Upper lobe of left lung (tissue), 6 donors: Measurements from ENCODE around the gene MIX23. TPM values are rescaled to one million over a fixed set of nuclear protein-coding genes. Genes with fewer than 3 reads are reported as not detected.
"Not testable (repeated sequence)": the region's sequence is repeated elsewhere in the genome, so short reads cannot be mapped to it uniquely, and the experiment has no call there.

Experiments
- ATAC-seq, 2 donors: fragments of 200-7000 bp; cut with Tn5 transposase; one replicate each; pipeline ENCODE4 v1.9.1; 2022; ENCODE audit warnings: mild to moderate bottlenecking in 2 of 2, moderate library complexity in 2 of 2; ENCODE audit not compliant: low FRiP score in 2 of 2
- DNase-seq, 2 donors: peaks; one replicate each; pipeline ENCODE4 v3.0.0-alpha.2; 2019 to 2020
- H3K27ac ChIP-seq, 4 donors: fragments of 200-600 bp; sonication (generic); one replicate each; pipeline ENCODE4 v1.5.1; 2016 to 2019
- H3K27me3 ChIP-seq, 4 donors: fragments of 200-600 bp; sonication (generic); one replicate each; pipeline ENCODE4 v1.5.1; 2017 to 2019
- H3K36me3 ChIP-seq, 4 donors: fragments of 200-600 bp; sonication (generic); one replicate each; pipeline ENCODE4 v1.5.1; 2016 to 2019
- H3K4me1 ChIP-seq, 4 donors: fragments of 200-600 bp; sonication (generic); one replicate each; pipeline ENCODE4 v1.5.1; 2018 to 2019
- H3K4me3 ChIP-seq, 4 donors: fragments of 200-600 bp; sonication (generic); one replicate each; pipeline ENCODE4 v1.5.1; 2017 to 2019; ENCODE audit warnings: mild to moderate bottlenecking in 2 of 4, moderate library complexity in 1 of 4
- H3K9me3 ChIP-seq, 4 donors: fragments of 200-600 bp; sonication (generic); one replicate each; pipeline ENCODE4 v1.5.1; 2018 to 2019
- CTCF ChIP-seq, 6 experiments: fragments of 450-650 bp in 4 of 6; fragments of 200-600 bp in 2 of 6; sonication (generic) in 2 of 6; IDR thresholded peaks; one replicate each; pipeline ENCODE4 v1.5.1; 2016 to 2019; ENCODE audit warnings: antibody characterized with exemption in 6 of 6
- EP300 ChIP-seq, 4 donors: sonication (generic); formaldehyde crosslinking; IDR thresholded peaks; one replicate each; pipeline ENCODE4 v1.5.1; 2017; ENCODE audit warnings: antibody characterized with exemption in 4 of 4, control low read depth in 2 of 4
- POLR2A ChIP-seq, 4 donors: fragments of 450-650 bp; IDR thresholded peaks; one replicate each; pipeline ENCODE4 v1.5.1; 2016 to 2017; ENCODE audit warnings: antibody characterized with exemption in 4 of 4, mild to moderate bottlenecking in 2 of 4
- POLR2AphosphoS5 ChIP-seq, 2 donors: sonication (generic); formaldehyde crosslinking; IDR thresholded peaks; one replicate each; pipeline ENCODE4 v1.5.1; 2017; ENCODE audit warnings: antibody characterized with exemption in 2 of 2
- WGBS, 2 donors: methylation state at CpG; one replicate each; pipeline ENCODE4 v1.1.5; 2017 to 2018; 5-methylcytosine and 5-hydroxymethylcytosine counted together
- total RNA-seq, 6 donors: library from RNA; depleted of rRNA in 4 of 6; stranded (reverse); fragments of >200 nt in 4 of 6; gene quantifications; one replicate each; pipeline versions ENCODE4 v1.1.0 to v1.2.1, GENCODE V29; 2016 to 2021
- donor health status: DM: no; HTN: no; CAD: no; lungs with moderate emphysema.
- donor health status: DM: no; HTN: yes; CAD: no; lungs with severe emphysema.

Gene MIX23
- total RNA-seq, 6 donors from 2014 or later: 15.5 to 24.7 (median 18.2) TPM

GRCh38 chr3:122383771-122384697 is 1.0 kb upstream of the MIX23 start, which contains the start of gene FAM162A:
Gene FAM162A, plus strand, starts transcription at chr3:122384182. Its CDS starts 84 bp downstream, at chr3:122384266.
- WGBS, 2 donors: 0 to 1% methylated on average over 26 to 43 of the region's 52 CpGs
- TF ChIP-seq CTCF (IDR thresholded peaks at IDR 0.05) (peak; percentile 52 to 81 (median 68)), POLR2AphosphoS5 (IDR thresholded peaks at IDR 0.05) (peak; percentile 90 to 97), EP300 (IDR thresholded peaks at IDR 0.05) (no peak), POLR2A (IDR thresholded peaks at IDR 0.05) (peak in 3 of 4 donors; percentile 78 to 94 (median 90))

GRCh38 chr3:122377975-122378374 is 5.1 kb downstream of the MIX23 start:
- H3K4me1 ChIP-seq: peaks cover 7 to 11% (median 8%) of the 10 kb centered on the region in 4 donors
- 57 to 68% methylated on average over 4 of the region's 4 CpGs for WGBS, 2 donors
- H3K27ac ChIP-seq: no peak overlapping the region
- peaks cover 0 to 4% (median 0%) of the 10 kb centered on the region in 4 donors for H3K36me3 ChIP-seq
- no peaks in the 10 kb centered on the region for H3K27me3 ChIP-seq
- ATAC-seq: no peak
- H3K4me3 ChIP-seq: no peak overlapping the region
- TF ChIP-seq POLR2A (IDR thresholded peaks at IDR 0.05): no peak
- TF ChIP-seq CTCF (IDR thresholded peaks at IDR 0.05): no peak
- no peak for TF ChIP-seq POLR2AphosphoS5 (IDR thresholded peaks at IDR 0.05)
- TF ChIP-seq EP300 (IDR thresholded peaks at IDR 0.05): no peak
- H3K9me3 ChIP-seq: no peaks in the 10 kb centered on the region
- no peak for DNase-seq

More at GRCh38 chr3:122383771-122384697, 1.0 kb upstream of the MIX23 start, which contains the start of gene FAM162A:
- no peaks in the 10 kb centered on the region for H3K36me3 ChIP-seq
- H3K4me3 ChIP-seq: peak within 1 kb of the TSS; percentile 39 to 91 (median 66)
- DNase-seq: peak; percentile 97 to 100
- no peaks in the 10 kb centered on the region for H3K9me3 ChIP-seq
- no peaks in the 10 kb centered on the region for H3K27me3 ChIP-seq
- peak within 1 kb of the TSS; percentile 87 to 92 (median 89) for H3K27ac ChIP-seq
- peak; percentile 99 for ATAC-seq
- peaks cover 9 to 25% (median 15%) of the 10 kb centered on the region in 4 donors for H3K4me1 ChIP-seq

GRCh38 chr3:122374034-122374433 is 9.0 kb downstream of the MIX23 start:
- Histone ChIP-seq H3K27me3 (no peaks in the 10 kb centered on the region), H3K27ac (no peak overlapping the region), H3K4me3 (no peak overlapping the region), H3K9me3 (no peaks in the 10 kb centered on the region), H3K4me1 (no peaks in the 10 kb centered on the region), H3K36me3 (peaks cover 0 to 14% (median 0%) of the 10 kb centered on the region in 4 donors)
- no peak for ATAC-seq
- 96% methylated on average over 1 of the region's 1 CpG for WGBS, 2 donors
- TF ChIP-seq POLR2A (IDR thresholded peaks at IDR 0.05): no peak
- no peak for TF ChIP-seq EP300 (IDR thresholded peaks at IDR 0.05)
- TF ChIP-seq CTCF (IDR thresholded peaks at IDR 0.05): no peak
- TF ChIP-seq POLR2AphosphoS5 (IDR thresholded peaks at IDR 0.05): no peak
- DNase-seq: no peak

- Histone ChIP-seq H3K4me3 (no peak overlapping the region), H3K4me1 (no peaks in the 10 kb centered on the region), H3K36me3 (peaks cover 0 to 62% (median 9%) of the 10 kb centered on the region in 4 donors), H3K27me3 (no peaks in the 10 kb centered on the region), H3K9me3 (no peaks in the 10 kb centered on the region), H3K27ac (no peak overlapping the region)
- WGBS, 2 donors: 93 to 98% methylated on average over 5 of the region's 5 CpGs
- no peak for DNase-seq
- no peak for ATAC-seq
- TF ChIP-seq POLR2AphosphoS5 (IDR thresholded peaks at IDR 0.05) (no peak), CTCF (IDR thresholded peaks at IDR 0.05) (no peak), EP300 (IDR thresholded peaks at IDR 0.05) (no peak), POLR2A (IDR thresholded peaks at IDR 0.05) (no peak)
Observed at GRCh38 chr3:122366379-122366749, 16.7 kb downstream of the MIX23 start.

- not testable (repeated sequence) for H3K4me3 ChIP-seq, H3K4me1 ChIP-seq, H3K27ac ChIP-seq, DNase-seq, H3K9me3 ChIP-seq, H3K27me3 ChIP-seq
- WGBS, 2 donors: 82 to 85% methylated on average over 10 of the region's 10 CpGs
- H3K36me3 ChIP-seq: peaks cover 0 to 59% (median 9%) of the 10 kb centered on the region in 4 donors
- peak in 1 of 2 donors; percentile 41 for ATAC-seq
Observed at GRCh38 chr3:122365582-122366378, 17.3 kb downstream of the MIX23 start.
